NCI-H510A (cell line): ENCODE results near the gene NFX1.

ENCODE experiments used
- DNase-seq: peaks from one replicate; lab custom pipeline; 2025; lab: John Stamatoyannopoulos, UW

Gene NFX1

DNA sequence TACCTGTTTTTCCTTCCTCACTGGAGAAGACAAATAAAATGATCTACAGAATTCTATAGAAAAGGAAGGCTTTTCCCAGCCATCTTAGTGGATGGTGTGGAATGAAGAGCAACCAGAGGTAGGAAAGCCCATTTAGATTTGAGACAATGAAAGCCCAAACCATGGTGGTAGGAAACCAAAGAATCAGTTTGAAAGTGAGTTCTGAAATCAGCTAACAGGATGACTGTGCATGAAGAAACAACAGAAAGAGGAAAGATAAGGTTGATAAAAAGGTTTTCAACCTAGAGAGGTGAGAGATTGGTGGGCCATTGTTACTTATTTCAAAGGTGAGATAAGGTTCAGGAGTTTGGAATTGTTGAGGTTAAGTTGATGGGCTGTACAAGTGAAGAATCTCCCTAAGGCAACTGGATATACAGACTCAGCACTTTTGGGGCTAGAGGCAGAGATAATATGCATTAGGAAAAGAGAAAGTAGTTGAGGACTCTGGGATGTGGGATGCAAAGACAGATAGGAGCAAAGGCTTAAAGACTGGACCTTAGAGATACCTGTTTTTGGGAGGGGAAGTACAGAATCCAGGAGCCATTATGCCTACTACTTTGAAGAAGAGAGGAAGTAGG lies 23.1 kb upstream of the NFX1 start:
- DNase-seq, result no peak

DNA sequence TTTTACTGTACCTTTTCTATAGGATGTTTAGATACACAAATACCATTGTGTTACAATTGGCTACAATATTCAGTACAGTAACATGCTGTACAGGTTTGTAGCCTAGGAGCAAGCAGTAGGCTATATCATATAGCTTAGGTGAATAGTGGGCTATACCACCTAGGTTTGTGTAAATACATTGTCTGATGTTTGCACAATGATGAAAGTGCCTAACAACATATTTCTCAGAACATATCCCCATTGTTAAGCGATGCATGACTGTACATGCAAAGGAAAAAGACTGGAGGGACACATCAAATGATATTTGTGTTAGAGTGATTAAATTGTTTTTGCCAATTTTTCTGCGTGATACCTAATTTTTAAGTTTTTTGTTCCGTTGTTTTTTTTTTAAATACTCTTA lies 20.2 kb upstream of the NFX1 start:
- DNase-seq, result no peak

DNA sequence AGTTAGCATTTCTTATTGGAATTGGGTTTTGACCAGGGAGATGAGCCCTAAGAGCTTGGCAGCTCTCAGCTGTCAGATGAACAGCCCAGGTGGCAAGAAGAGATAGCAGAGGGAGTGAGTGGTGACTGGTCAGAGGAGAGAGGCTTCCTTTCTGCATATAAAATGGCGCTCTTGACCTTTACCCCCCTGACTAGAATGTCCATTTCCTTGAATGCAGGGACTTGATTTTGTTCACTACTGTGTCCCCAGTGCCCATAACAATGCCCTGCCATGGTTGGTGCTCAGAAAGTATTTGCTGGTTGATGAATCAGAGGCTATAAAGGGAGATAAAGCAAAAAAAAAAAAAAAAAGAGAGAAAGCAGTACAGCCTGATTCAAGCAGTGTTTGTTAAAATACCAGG lies 18.3 kb upstream of the NFX1 start:
- DNase-seq, result no peak

DNA sequence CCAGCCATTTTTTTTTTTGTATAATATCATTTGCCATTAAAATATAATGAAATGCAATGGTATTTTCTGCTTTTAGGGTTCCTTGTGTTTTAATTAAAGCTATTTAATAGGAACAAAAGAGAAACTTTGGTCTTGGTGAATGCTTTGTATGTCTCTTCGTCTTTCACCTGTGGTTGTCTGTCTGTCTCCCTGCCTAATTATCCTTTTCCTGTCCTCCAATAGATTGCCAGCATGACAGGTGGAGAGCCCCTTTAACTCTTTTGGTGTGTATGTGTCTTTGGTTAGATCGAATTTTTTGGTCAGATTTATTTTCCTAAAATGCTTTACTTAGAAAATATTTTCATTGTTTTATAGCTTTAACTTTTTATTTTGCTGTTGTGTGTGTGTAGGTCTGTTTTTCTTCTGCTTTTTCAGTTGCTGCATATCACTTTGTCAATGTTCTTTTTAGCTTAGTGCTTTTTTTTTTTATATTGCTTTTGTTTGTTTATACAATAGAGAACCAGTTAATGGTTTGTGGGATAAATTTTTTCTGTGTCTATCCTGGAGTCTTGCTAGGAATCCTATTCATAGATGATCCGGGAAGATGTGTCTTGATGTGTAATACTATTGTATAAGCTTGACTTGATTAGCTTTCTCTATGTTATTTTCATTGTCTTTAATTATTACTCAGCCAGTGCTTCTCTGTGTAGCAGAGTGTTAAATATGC lies 16.9 kb upstream of the NFX1 start:
- DNase-seq, result no peak

DNA sequence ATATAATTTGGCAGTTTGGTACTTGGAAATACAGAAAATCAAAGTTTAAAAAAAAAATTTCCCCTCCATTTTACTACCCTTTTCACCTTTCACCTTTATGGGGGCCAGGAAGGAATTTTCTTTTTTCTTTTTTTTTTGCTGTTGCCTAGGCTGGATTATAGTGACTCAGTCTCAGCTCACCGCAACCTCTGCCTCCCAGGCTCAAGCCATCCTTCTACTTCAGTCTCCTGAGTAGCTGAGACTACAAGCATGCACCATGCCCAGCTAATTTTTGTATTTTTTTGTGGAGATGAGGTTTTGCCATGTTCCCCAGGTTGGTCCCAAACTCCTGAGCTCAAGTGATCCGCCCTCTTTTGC lies 16.4 kb upstream of the NFX1 start:
- DNase-seq, result no peak

DNA sequence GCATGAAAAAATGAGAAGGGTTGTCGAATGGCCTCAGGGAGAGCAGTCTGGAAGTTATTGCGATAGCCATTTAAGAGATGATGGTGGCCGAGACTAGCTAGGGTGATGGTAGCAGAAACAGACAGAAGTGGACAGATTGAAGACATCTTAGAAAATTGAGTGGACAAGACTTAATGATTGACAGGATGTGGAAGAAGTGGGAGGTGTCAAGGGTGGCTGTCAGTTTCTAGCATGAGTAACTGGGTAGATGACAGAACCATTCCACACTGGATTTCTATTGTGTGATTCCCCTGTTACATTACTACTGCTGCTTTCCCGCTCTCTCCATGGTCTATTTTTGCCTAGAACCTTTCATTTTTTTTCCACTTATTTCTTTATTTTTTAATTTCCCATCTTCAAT lies 12.8 kb upstream of the NFX1 start:
- DNase-seq, result no peak

DNA sequence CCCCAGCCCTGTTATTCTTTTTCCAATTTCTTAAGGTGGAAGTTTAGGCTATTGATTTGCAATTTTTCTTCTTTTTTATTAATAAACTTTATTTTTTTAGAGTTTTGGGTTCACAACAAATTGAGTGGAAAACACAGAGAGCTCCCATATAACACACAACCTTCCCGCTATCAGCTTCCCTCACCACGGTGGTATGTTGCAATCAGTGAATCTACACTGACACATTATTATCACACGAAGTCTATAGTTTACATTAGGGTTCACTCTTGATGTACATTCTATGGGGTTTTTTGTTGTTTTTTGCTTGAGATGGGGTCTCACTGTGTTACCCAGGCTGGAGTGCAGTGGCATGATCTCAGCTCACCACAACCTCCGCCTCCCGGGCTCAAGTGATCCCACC lies 4.8 kb upstream of the NFX1 start:
- DNase-seq, result no peak

DNA sequence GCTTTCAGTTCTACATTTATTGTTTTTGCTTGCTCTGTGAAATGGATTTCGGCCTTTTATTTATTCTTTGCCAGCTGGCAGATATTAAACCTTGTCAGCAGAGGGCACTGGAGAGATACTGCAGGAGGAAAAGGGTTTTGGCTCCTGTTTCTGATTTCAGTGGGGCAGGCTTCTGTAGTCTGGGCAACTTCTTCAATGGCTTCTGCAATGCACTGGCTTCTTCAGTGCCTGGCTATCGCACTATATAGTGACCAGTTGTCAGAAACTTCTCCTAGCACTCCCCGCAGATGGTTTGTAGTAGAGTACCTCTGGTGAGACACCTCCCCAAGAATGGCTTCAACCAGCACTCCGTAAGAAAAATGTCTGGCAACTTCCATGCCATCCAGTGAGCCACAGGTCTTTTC lies 3.2 kb upstream of the NFX1 start:
- DNase-seq, result peak; percentile 23

DNA sequence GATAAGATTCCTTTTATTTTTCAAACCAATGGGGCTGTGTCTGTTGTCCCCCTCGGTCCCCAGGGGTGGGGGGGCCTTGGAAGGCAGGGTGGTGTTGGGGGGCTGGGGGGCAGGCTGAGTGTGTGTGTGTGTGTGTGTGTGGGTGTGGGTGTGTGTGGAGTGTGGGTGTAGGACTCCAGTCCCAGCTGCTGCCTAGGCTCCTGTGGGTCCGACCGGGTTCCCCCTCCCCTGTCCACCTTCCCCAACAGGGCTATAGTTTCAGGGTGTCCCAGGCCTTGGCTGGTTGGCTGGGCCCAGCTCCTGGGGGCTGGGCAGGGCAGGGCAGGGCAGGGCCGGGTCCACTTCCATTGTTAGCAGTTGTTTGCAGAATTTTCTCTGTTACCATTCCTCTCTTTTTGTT lies 2.1 kb upstream of the NFX1 start:
- DNase-seq, result no peak

DNA sequence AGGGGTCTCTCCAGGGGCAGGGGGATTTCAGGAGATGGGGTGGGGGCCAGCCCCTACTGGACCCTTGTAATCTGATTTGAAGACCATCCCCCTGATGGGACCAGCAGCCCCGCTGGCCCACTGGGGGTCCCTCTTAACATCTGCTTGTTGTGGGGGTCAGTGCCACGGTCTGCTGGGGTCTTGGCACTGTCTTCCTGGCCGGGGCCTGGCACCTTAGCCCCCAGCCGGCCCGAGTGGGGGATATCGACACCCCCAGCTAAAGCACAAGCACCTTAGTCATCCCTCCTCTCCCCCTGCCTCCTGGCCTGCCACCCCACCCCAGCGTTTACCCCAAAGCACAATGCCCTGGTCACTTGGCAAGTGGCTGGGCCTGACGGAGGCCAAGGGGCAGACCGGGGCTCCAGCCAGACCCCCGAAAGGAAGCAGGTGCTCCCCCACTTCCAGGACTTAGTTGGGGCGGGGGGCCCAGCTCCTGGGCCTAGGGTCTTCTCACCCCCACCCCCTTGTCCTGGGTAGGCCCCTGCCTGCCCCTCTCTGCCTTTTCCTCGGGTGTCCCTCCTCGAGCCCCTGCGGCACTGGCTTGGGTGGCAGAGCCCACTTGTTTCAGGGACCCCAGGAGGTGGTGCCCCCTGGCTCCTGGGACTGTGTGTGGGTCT lies 1.4 kb upstream of the NFX1 start:
- no peak for DNase-seq

DNA sequence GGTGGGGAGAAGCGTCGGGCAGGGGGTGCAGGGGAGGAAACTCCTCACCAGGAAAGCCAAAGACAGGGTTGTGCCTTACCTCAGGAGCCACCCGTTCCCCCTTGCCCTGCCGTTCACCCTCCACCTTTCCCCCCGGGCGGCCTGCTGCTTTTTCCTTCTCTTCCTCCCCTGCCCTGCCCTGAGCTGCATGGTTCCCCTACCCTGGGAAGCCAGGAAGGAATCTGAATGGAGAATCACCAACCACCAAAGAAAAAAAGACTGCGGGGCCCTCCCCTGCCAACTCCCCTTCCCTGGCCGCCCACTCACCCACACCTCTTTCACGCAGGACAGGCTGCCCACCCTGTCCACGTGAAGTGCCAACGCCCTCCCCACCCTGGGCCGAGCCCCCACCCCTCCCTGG lies 820 bp upstream of the NFX1 start:
- no peak for DNase-seq

DNA sequence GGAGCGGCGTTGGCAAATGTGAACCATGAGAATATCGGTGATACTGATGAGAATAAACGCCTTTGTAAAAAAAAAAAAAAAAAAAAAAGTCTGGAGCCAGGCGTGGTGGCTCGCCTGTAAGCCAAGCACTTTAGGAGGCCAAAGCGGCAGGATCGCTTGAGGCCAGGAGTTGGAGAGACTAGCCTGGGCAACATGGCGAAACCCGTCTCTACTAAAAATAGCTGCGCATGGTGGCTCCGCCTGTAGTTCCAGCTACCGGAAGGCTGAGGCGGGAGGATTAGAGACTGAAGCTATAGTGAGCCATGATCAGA lies 425 bp upstream of the NFX1 start:
- DNase-seq, result no peak

DNA sequence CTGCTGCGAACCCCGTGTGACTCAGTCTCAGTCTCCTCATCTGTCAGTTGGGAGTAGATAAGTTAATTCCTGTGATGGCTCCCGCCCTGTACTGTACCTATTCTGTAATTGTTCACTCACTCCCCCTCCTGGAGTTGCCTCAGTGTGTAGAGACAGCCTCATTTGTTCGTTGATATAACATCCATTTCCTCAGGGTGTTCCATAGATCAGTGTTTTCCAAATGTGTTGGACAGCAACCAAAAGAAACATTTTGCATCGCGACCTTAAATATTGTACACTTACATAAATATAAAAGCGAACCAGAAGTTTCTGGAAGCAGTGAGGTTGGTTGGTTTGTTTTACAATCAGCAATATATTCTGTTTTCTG lies 698 bp downstream of the NFX1 start:
- no peak for DNase-seq

DNA sequence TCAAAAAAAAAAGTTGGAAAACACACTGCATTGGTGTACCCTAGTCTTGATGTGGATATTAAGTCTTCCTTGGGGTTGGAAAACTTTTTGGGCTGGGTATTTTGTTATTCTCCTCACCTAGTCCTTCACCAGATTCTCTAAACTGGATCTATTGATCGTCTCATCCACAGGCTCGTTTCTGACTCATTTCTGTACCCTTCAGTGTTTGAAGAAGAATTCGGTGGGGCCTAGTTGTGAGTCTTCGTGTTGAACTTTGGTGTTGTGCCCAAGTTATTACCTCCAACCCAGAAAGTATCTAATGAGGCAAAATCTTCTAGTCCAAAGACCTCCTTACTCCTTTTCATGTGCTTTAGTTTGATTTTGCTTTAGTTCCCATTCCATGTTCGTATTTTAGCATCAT lies 1.6 kb downstream of the NFX1 start:
- no peak for DNase-seq

DNA sequence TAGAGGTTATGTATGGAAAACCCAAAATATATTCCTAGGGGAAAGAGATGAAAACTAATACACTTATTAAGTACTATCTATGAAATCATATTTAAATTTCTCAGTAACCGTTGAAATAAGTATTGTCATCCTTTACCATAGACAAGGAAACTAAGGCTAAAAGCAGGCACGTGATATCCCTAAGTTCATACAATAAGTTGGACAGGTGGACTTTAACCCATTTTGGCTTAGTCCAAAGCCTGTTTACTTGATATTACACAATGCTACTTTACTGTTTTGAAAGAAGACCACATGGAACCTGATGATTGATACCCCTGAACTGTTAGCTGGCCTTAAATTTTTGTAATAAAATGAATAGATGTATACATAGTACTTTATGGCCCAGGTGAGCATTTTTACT lies 3.5 kb downstream of the NFX1 start:
- no peak for DNase-seq

DNA sequence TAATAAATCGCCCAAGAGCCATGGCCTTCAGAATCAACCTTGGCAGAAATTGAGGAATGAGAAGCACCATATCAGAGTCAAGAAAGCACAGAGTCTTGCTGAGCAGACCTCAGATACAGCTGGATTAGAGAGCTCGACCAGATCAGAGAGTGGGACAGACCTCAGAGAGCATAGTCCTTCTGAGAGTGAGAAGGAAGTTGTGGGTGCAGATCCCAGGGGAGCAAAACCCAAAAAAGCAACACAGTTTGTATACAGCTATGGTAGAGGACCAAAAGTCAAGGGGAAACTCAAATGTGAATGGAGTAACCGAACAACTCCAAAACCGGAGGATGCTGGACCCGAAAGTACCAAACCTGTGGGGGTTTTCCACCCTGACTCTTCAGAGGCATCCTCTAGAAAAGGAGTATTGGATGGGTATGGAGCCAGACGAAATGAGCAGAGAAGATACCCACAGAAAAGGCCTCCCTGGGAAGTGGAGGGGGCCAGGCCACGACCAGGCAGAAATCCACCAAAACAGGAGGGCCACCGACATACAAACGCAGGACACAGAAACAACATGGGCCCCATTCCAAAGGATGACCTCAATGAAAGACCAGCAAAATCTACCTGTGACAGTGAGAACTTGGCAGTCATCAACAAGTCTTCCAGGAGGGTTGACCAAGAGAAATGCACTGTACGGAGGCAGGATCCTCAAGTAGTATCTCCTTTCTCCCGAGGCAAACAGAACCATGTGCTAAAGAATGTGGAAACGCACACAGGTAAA lies 4.5 kb downstream of the NFX1 start:
- DNase-seq, result no peak

DNA sequence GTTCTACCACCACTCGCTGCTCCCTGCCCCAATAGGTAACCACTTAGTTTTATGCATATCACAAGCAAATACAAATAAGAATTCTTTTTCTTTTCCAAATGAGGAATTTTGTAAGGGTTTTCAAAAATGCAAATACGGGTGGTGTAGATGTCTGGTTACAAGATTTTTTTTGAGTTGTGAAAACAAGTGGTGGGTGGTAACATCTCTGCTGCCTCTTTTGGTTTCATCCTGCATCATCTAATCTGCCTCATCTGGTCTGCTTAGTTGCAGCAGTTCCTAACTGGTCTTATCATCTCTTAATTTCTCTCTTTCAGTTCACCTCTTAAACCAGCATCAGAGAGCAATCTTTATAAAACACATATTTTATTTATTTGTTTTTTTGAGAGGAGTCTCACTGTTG lies 5.3 kb downstream of the NFX1 start:
- no peak for DNase-seq

DNA sequence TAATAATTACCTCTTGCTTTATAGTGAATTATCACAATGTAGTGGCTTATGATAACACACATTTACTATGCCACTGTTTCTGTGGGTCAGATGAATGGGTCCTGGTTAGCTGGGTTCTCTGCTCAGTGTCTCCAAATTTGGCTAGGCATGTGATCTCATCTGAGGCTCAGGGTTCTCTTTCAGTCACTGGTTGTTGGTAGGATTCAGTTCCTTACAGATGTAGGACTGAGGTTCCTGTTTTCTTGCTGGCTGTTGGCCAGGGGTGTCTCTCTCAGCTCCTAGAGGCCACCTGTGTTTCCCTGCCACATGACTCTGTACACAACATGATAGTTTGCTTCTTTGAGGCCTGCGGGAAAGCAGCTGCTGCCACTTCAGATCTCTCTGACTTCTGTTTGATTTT lies 7.1 kb downstream of the NFX1 start:
- peak; percentile 23 for DNase-seq

DNA sequence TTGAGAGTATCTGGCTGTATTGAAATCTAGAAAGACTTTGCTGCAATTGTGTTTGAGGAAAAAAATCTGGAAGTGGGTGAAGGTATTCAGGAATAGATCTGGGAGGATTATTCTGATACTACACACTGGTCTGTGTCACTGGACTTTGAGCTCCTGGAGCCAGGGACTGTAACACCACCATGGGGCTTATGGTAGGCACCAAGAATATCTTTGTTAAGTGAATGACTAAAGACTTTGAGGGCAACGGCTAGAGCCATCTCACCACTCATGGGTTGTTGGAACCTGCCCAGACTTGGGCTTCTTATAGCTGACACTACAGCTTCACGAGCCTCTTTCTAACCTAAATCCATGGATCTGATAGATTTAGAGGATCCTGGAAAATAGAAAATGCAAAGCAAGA lies 10.2 kb downstream of the NFX1 start:
- DNase-seq, result no peak

DNA sequence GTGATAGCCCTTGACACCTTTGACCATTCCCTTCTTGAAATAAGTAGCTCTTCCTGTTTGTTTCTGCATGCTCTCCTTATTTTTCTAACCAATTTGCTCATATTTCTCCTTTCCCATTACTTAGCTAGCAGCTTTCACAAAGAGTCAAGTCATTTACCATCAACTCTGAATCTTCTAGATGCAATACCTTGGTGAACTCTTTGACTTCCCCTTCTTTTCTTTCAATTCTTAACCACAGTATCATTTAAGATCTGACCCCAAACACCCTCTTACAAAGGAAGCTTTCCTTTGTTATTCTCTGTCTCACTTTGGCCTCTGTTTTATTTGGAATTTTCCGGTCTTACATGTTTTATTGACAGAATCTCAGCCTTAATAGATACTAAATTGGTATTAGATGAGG lies 14.0 kb downstream of the NFX1 start:
- DNase-seq, result no peak

DNA sequence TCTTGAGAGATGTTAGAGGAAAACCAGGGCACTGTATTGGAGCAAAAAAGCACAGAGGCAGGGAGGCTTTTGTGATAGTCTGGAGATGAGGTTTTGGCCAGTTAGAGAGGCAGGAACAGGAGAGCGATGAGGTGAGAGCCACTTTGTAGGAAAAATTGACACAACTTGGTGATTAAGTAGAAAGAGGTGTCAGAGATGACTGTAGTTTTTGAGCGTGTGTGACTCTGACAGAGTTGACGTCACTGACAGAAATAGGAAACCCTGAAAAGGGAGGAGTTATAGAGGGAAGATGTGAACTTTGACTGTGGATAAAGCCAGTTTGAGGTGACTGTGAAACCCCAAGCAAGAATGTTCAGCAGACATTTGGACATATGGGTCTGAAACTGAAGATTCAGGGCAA lies 15.7 kb downstream of the NFX1 start:
- DNase-seq, result no peak

DNA sequence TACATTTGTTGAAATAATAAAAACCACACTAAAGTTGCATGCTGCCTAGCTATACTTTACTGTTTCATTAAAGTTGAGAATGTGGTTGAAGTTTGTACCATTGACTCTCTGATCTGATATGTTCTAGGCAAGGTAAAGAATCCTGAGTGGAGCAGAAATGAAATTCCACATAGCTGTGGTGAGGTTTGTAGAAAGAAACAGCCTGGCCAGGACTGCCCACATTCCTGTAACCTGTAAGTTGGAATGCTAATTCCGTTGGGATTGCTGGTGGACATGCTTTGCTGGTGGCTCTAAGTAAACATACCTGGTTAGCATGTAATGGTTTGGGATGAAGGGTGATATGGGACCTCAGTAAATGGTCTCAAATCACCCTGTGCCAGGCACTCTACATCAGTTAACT lies 16.8 kb downstream of the NFX1 start:
- no peak for DNase-seq

DNA sequence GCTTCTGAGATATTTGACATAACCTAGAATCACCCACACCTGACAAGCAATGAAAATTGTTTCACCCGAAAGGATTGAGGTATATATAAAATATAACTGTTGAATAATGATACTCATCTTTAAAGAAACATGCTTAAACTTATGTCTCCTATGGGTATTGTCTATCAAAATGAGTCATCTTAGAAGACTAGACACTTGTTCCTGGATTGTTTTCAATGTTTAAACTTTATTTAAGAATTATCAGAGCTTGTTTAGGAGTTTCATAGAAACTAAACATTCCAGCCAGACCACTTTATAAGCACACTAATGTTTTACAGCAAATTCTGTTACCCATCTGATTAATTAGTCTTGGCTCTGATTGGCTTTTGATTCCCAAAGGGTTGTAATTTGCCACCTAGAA lies 19.6 kb downstream of the NFX1 start:
- DNase-seq, result no peak
